Epithelial cell of prostate (primary cell): ENCODE results near the gene PTPRJ.
A peak's percentile ranks its signal among the peaks of the same experiment; 100 is the strongest.

Experiments used
- DNase-seq: peaks from one replicate; pipeline ENCODE4 v3.0.0-alpha.2; 2011; ENCODE audit warnings: low read depth, low spot score
- H3K27ac ChIP-seq: fragments of 450-650 bp; 2 replicates; pipeline ENCODE4 v1.5.1; 2017; ENCODE audit warnings: mild to moderate bottlenecking

Gene PTPRJ

DNA sequence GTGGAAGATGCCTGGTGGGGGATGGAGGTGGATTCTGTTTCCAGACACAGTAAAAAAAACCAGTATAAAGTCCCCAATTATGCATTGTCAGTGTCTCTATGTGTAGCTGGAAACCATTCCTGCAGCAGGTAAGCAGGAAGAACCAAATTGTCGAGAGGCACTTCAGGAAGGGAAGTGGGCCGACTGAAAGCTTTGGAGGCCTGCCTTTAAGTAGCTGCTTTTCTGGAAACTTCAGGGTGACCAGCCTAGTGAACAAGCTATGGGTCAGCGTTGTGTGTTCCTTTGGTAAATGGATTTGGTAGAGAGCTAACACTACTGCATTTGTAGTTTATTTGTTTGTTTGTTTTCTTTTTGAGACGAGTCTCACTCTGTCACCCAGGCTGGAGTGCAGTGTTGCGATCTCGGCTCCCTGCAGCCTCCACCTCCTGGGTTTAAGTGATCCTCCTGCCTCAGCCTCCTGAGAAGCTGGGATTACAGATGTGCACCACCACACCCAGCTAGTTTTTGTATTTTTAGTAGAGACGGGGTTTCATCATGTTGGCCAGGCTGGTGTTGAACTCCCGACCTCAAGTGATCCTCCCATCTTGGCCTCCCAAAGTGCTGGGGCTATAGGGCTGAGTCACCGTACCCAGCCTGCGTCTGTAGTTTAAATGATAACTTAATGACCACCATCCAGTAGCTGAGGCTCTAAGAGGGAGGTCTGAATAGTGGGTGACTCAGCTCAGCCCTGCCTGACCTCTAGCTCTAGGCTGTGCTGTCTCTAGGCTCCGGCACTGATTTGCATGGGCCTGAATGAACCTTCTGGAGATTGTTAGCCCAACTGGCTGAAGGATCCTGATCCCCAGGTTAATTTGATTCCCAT, 12.8 kb downstream of the PTPRJ start:
- no peak for DNase-seq
- no peak overlapping the region for H3K27ac ChIP-seq

DNA sequence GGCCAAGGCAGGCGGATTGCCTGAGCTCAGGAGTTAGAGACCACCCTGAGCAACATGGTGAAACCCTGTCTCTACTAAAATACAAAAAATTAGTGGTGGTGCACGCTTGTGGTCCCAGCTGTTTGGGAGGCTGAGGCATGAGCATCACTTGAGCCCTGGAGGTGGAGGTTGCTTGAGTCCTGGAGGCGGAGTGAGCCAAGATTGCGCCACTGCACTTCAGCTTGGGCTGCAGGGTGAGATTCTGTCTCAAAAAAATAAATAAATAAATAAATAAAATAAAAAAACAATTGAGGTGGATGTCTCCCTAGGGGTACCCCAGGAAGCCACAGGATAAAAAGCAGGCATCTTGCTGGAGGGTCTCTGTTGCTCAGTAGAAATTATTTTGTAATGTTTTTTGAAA, 14.1 kb downstream of the PTPRJ start:
- no peak overlapping the region for H3K27ac ChIP-seq
- DNase-seq = no peak

GRCh38 chr11:47995360-47995769, 15.0 kb downstream of the PTPRJ start:
- no peak for DNase-seq
- no peak overlapping the region for H3K27ac ChIP-seq

DNA sequence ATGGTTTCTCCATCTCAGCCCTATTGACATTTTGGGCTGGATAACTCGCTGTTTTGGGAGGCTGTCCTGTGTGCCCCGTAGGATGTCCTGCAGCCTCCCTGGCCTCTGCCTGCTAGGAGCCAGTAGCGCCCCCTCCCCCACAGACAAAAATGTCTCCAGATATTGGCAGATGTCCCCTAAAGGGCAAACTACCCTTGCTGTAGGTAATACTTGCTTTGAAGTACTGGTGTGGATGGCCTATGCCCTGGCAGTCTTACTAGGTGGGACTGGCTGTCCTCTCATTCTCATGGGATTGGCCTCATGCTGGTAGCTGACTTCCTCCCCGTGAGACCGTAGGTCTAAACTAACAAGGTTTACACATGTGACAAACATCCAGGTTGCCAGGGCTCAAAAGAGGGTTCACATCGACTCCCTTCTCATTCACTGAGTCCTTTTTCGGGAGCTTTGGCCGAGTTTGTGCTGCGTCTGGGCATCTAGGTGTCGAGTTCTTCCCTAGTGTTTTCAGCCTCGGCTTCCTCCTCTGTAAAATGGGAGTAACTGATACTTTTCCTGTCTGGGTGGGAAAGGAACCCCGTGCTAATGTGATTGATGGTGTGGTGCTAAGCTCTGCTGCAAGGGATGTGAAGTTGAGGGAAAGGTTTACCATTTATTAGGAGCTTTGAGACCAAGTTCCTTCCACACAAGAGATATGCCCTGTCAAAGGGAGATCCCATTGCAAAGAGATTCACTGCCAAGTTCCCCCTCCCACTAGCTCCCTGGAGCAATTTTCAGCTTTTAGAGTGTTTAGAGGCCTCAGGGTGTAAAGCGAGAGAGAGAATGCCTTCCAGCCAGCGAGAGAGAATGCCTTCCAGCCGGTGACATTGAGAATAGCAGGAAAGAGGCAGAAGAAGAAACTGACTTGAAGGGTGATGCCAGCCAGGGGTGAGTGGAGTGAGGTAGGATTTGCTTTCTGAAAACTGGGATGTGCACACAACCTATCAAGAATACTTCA, 17.0 kb downstream of the PTPRJ start:
- no peak overlapping the region for H3K27ac ChIP-seq
- DNase-seq = no peak

- H3K27ac ChIP-seq = no peak overlapping the region
- no peak for DNase-seq
Observed at GRCh38 chr11:47998345-47998732, 18.0 kb downstream of the PTPRJ start.

GRCh38 chr11:47998733-47999359, 18.5 kb downstream of the PTPRJ start:
- DNase-seq = no peak
- H3K27ac ChIP-seq = no peak overlapping the region

DNA sequence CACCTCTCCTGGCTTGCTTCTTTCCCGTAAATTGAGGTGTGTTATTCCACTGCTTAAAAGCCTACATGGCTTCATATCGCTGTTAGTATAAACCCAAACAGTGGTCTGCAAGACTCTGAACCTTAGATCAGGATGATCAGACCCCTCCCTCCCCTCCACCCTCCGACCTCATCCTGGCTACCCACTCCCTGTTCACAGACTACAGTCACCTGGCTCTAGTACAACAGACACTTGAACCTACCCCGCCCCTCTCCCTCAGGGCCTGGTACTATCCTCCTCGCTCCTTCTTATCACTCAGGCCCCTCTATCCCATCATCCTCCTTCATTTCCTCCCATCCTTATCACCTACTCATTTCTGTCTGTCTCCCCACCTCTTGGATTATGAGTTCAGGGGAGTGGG, 20.1 kb downstream of the PTPRJ start:
- no peak for DNase-seq
- no peak overlapping the region for H3K27ac ChIP-seq

- no peak for DNase-seq
- no peak overlapping the region for H3K27ac ChIP-seq
Observed at GRCh38 chr11:48001438-48002021, 21.2 kb downstream of the PTPRJ start.

GRCh38 chr11:48002561-48002960, 22.2 kb downstream of the PTPRJ start:
- H3K27ac ChIP-seq = no peak overlapping the region
- DNase-seq = no peak

GRCh38 chr11:48003926-48004325, 23.6 kb downstream of the PTPRJ start:
- DNase-seq = no peak
- H3K27ac ChIP-seq = no peak overlapping the region

- DNase-seq = no peak
- H3K27ac ChIP-seq = no peak overlapping the region
Observed at GRCh38 chr11:48004456-48004855, 24.1 kb downstream of the PTPRJ start.

DNA sequence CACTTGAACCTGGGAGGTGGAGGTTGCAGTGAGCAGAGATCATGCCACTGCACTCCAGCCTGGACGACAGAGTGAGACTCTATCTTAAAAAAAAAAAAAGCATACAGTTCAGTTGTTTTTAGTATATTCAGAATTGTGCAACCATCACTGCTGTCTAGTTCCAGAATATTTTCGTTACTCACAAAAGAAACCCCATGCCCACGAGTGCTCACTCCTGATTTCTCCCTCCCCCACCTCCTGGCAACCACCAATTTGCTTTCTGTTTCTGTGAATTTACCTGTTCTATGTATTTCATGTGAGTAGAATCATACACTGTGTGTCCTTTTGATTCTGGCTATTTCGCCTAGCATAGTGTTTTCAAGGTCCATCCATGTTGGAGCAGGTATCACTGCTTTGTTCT, 24.8 kb downstream of the PTPRJ start:
- H3K27ac ChIP-seq = no peak overlapping the region
- no peak for DNase-seq

GRCh38 chr11:48005831-48006270, 25.5 kb downstream of the PTPRJ start:
- no peak overlapping the region for H3K27ac ChIP-seq
- no peak for DNase-seq

DNA sequence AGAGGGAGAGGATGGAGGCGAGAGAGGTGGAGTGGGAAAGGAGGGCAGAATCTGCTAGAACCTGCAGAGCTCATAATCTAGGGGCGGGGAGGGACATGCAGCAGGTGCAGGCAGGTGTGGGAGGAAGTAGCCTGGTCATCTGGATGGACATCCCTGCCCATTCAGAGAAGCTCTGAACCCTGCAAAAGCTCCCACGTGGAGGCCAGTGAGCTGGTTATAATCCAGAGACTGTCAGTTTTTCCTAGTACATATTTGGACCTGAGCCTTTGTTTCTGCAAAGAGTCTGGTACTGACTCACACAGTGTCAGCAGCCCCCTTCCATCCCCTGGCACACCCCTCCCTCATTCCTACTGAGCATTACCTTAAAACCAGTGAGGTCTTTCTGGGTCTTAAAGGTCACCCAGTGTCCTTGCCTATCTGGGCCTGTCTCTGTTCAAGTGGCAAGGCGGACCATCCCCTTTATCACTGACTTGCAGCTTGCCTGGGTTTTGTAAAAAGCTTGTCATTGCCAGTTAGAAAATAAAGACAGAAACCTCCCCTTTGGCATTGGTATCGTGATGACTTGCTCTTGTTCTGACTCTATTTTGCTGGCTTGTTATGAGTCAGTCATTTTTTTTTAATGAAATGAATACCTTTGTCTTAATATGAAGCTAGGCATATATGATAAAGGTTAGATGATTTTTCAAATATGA, 26.1 kb downstream of the PTPRJ start:
- H3K27ac ChIP-seq = no peak overlapping the region
- DNase-seq = peak; percentile 31

GRCh38 chr11:48007677-48008076, 27.3 kb downstream of the PTPRJ start:
- DNase-seq = no peak

DNA sequence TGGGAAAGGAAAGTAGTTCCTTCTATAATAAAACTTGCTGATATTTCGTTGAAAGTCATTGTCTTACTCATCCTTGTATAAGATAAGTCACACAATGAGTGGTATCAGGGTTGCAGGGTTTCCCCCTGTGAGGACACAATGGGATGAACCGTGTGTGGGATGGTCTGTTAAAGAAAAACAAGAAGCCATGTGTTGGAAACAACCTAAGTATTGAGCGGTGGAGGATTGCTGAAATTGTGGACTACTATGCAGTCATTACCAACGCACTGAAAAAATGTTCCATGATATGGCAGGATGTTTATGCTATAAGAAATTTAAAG, 28.6 kb downstream of the PTPRJ start:
- H3K27ac ChIP-seq = no peak overlapping the region
- DNase-seq = no peak

More at GRCh38 chr11:48007677-48008076, 27.3 kb downstream of the PTPRJ start:
- H3K27ac ChIP-seq = no peak overlapping the region

DNA sequence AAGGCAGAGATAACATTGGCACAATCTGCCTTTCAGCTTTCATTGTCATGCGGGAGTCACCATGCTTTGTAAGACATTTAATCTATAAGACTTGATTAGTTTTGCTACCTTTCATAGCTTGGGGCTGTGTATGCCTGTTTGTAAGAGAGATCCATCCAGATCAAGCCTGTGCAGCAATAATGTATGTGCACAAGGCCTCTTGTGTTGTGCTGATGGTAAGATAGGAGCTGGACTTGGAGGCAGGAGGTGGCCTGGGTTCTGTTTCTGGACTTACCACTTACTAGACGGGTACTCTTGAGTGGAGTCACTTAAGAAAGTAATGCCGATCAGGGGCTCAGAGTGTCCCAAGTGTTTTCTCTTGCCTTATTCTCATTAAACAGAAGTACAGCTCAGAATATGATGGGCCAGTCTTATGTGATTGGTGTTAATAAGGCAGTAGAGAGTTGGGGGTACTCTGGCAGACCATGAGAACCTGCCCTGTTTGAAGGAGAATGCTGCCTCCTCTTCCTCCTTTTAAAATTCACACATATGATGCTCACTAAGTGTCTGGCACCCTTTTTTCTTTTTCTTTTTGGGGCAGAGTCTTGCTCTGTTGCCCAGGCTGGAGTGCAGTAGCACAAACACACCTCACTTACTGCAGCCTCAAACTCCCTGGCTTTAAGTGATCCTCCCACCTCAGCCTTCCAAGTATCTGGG, 30.9 kb downstream of the PTPRJ start:
- H3K27ac ChIP-seq = no peak overlapping the region
- no peak for DNase-seq

DNA sequence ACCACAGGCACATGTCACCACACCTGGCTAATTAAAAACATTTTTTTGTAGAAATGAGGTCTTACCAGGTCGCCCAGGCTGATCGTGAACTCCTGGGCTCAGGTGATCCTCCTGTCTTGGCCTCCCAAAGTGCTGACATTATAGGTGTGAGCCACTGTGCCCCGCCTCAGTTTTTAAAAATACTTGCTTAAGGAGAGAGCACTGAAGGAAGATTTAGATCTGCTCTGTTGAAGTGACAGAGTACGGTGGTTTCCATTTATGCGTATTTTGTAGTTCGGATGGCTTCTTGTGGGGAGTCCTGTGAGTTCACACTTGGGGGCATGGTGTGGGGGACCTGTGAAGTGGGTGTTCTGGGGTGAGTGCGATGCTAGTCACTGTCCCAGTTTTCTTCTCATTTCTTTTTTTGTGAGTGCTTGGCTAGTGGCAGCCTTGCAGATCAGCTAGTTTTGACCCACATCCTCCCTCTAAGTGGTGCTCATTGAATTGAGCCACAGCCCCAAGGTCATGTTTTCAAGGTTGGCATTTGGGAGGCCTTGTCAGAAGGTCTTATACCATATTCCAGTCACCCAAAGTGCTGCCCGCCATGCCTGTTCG, 31.5 kb downstream of the PTPRJ start:
- no peak overlapping the region for H3K27ac ChIP-seq

More for the DNA sequence above, 31.5 kb downstream of the PTPRJ start:
- no peak for DNase-seq
